ENCODE results near the gene ZNF780B. TPM values are rescaled to one million over a fixed set of nuclear protein-coding genes. Genes with fewer than 3 reads are reported as not detected.

Gene ZNF780B
- polyA plus RNA-seq, 2 of the 4 experiments (the other 2 are of a cell fraction): 8.7 to 10.0 TPM

GRCh38 chr19:40090241-40091204 is 34.5 kb upstream of the ZNF780B start, which contains the start of gene ZNF780A (continued):
- TF ChIP-seq MAX (IDR thresholded peaks at IDR 0.05) (peak; percentile 59), PHF8 (IDR thresholded peaks at IDR 0.05; ENCODE audit: borderline replicate concordance, low read depth) (peak; percentile 89; the same call in 1 of the 2 replicates), BCL3 (IDR thresholded peaks at IDR 0.05) (peak; percentile 94), POLR2A (IDR thresholded peaks at IDR 0.05; ENCODE audit: low read length) (peak; percentile 94), ELK1 (IDR thresholded peaks at IDR 0.05; ENCODE audit: low read depth, low read length) (0 out of 2 replicates have a peak, but pooled peaks have one; percentile 78)

- WGBS (ENCODE audit: missing lambda C conversion rate): 91% methylated on average over 4 of the region's 4 CpGs
- POLR2A ChIA-PET: interaction anchor here (0.5 to 0.6 kb wide), 2 partner anchors 148 to 169 kb away, joined by 3 read pairs; no protein-coding TSS in a partner anchor
Observed at GRCh38 chr19:40089462-40089861, 33.4 kb upstream of the ZNF780B start.

More at GRCh38 chr19:40089462-40089861, 33.4 kb upstream of the ZNF780B start:
- FAIRE-seq (no peak), DNase-seq (ENCODE audit: low read depth in 1 of 2, low spot score in 1 of 2) (no peak), ATAC-seq (no peak)
- no peak overlapping the region; a peak in 1 of 6 replicates for H3K27ac ChIP-seq
- peak overlapping the region; percentile 67 for H3K4me3 ChIP-seq
- peaks cover 19% of the 10 kb centered on the region for H3K9me3 ChIP-seq
- H3K4me1 ChIP-seq: peaks cover 6% of the 10 kb centered on the region; the same call in 2 of the 3 replicates
- TF ChIP-seq POLR2A (IDR thresholded peaks at IDR 0.05; ENCODE audit: low read length) (no peak), HES2 (IDR thresholded peaks at IDR 0.05) (no peak), JUNB (IDR thresholded peaks at IDR 0.05) (no peak), ZNF302 (CRISPR knock-in tag; IDR thresholded peaks at IDR 0.05) (no peak), CHD4 (IDR thresholded peaks at IDR 0.05; ENCODE audit: borderline replicate concordance) (no peak), HMGXB4 (CRISPR knock-in tag; IDR thresholded peaks at IDR 0.05; ENCODE audit: borderline replicate concordance) (no peak), RARB (CRISPR knock-in tag; IDR thresholded peaks at IDR 0.05) (no peak), ZSCAN20 (CRISPR knock-in tag; IDR thresholded peaks at IDR 0.05) (no peak), FOSL2 (IDR thresholded peaks at IDR 0.05) (no peak), FOSL2 (CRISPR knock-in tag; IDR thresholded peaks at IDR 0.05) (no peak), HEYL (CRISPR knock-in tag; IDR thresholded peaks at IDR 0.05) (no peak), MAX (IDR thresholded peaks at IDR 0.05) (no peak), BCL3 (IDR thresholded peaks at IDR 0.05) (no peak), RNF2 (IDR thresholded peaks at IDR 0.05; ENCODE audit: borderline replicate concordance, low read depth) (no peak), RAD21 (conservative IDR thresholded peaks at IDR 0.05 in 1 of 2, IDR thresholded peaks at IDR 0.05 in 1 of 2) (no peak), PHF8 (IDR thresholded peaks at IDR 0.05; ENCODE audit: borderline replicate concordance, low read depth) (no peak), ATOH8 (CRISPR knock-in tag; IDR thresholded peaks at IDR 0.05; ENCODE audit: low read depth) (no peak)
- CTCF ChIA-PET: interaction anchor here (0.7 to 7.1 kb wide), 3 partner anchors 51 to 112 kb away, joined by 3 to 38 read pairs (median 3); no protein-coding TSS in a partner anchor
- peak overlapping the region; percentile 63 for H3K4me2 ChIP-seq

Data from A549 (cell line).